NCI-H2029 (cell line): Measurements from ENCODE around the gene SPSB4.
"Not testable (repeated sequence)": the region's sequence is repeated elsewhere in the genome, so short reads cannot be mapped to it uniquely, and the experiment has no call there.

Source experiments
- DNase-seq: peaks from one replicate; lab custom pipeline; 2025; lab: John Stamatoyannopoulos, UW

Gene SPSB4

DNA sequence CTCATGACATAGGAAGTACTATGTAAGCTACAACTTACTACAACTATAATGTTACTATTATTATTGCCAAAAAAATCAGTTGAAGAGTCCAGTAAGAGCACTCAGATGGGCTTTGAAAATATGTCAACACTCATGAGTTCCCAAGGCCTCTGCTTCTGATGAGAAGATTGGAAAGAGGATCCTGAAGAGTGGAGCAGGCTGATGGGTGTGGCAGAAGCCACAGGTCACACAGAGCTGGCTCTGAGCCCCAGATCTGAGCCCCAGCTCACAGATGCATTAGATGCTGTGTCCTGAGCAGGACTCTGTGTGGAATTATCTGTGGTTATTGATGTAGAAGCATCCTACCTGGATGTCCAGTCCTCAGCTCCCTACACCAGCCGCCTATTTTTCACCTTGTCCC lies 65.6 kb downstream of the SPSB4 start:
- DNase-seq, result no peak

DNA sequence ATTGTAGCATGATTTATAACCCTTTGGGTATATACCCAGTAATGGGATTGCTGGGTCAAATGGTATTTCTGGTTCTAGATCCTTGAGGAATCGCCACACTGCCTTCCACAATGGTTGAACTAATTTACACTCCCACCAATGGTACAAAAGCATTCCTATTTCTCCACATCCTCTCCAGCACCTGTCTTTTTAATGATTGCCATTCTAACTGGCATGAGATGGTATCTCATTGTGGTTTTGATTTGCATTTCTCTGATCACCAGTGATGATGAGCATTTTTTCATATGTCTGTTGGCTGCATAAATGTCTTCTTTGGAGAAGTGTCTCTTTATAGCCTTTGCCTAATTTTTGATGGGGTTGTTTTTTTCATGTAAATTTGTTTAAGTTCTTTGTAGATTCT lies 66.8 kb downstream of the SPSB4 start:
- not testable (repeated sequence) for DNase-seq

DNA sequence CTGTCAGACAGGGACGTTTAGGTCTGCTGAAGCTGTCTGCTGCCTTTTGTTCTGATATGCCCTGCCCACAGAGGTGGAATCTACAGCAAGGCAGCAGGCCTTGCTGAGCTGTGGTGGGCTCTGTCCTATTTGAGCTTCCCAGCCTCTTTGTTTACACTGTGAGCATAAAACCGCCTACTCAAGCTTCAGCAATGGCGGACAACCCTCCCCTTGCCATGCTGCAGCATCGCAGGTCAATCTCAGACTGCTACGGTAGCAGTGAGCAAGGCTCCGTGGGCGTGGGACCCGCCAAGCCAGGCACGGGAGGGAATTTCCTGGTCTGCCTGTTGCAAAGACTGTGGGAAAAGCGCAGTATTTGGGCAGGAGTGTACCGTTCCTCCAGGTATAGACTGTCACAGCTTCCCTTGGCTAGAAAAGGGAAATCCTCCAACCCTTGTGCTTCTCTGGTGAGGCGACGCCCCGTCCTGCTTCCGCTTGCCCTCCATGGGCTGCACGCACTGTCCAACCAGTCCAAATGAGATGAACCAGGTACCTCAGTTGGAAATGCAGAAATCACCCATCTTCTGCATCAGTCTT lies 71.4 kb downstream of the SPSB4 start:
- DNase-seq, result no peak

DNA sequence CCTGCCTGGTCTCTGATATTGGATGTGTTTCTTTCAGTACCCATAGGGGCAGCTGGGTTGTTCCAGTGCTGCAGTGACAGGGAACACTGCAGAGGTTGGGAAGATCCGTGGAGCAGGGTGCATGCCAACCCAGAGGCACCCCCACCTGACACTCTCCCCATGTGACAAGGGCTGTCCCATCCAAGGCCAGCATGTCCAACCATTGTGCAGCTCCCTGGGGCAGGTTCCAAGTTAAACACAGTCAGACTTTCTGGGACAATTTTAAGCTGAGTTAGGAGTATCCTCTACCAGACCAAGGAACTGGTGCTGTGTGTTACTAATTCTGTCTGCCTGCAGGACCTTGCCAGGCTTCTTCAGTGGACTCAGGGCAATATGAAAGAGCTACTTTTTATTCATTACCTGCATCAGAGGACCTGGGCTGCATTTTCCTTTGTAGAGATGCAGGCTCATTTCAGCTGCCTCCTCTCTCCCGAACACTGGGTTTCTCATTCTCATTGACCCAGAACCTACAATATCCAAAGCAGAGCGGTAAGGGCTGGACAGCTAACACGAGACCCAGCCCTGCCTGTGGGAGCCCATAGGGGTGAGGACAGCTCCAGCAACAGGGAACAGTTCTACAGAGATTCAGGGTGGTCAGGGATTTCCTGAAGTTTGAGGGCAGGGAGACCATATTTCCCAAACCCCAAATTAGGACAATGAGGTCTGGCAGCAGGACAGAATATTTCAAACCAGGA lies 72.7 kb downstream of the SPSB4 start:
- no peak for DNase-seq

- no peak for DNase-seq
These were observed 73.6 kb downstream of the SPSB4 start for GRCh38 chr3:141124715-141125114.

- DNase-seq, result no peak
These were observed 74.2 kb downstream of the SPSB4 start for GRCh38 chr3:141125351-141125750.

GRCh38 chr3:141126661-141127343 lies 75.7 kb downstream of the SPSB4 start:
- DNase-seq, result no peak

GRCh38 chr3:141127344-141128125 lies 76.4 kb downstream of the SPSB4 start:
- no peak for DNase-seq

DNA sequence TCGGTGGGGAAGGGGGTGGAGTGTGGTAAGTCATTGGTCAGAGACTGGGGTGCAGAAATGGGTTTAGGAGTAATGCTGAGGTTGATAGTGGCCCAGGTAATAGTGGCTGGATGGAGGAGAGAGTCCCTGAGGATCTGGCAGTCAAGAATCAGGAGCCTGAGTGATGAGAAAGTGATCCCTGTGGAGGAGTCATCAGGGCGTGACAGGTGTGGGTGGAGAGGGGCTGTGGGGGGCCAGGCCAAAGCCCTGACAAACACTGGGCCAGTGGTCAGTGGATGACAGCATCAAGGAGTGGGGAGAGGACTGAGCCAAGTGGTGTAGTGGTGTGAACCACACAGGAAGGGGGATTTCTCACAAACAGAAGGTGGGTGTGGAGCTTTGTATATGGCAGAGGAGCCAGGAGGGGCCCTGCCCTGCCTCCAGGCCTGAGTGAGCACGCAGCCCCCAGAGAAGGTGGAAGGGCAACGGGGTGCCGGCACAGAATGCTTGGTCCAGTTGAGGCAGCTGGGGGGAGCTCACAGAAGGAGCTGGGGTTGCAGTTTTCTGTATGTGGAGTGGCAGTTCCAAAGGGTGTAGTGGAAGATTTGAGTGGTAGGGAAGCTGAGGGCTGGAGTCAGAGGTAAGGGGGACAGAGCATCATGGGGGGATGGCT lies 77.1 kb downstream of the SPSB4 start:
- DNase-seq, result no peak

DNA sequence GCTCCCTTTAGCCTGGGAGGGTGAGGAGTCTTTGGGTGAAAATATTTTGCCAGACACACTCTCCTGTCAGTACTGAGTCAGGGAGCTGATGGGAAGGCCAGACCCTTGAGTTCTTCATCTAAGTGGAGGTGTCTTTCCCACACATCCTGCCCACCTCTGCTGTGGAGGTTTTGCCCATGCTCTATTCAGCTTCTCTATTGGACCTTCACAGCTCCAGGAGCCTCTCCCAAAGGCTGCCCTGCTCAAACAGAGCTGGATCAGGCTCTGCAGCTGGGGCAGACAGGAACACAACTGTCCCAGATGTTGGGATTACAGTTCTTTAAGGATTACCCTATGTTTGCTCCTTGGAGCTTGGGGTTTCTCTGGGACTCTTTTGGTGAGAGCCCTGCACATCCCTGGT lies 77.9 kb downstream of the SPSB4 start:
- no peak for DNase-seq

DNA sequence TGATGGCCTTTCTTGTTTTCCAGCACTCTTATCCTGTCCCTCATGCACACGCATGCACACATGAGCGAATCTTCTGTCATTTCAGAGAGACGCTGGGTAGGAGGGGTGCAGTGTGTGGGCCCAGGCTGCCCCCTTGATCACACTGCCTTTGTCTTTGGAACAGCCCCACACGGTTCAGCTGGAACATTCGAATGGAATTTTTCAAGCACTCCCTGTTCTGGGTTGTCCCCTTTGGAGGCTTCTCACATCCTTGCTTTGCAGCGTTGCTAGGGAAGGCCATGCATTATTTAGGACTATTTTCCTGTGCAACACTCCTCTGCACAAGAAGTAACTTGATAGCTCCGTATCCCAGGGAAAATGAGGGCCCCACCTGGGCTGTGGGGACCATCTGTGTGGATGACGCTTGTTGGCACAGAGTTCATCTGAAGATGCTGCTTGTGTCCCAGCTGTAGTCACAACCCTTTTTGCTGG lies 78.4 kb downstream of the SPSB4 start:
- DNase-seq, result peak; percentile 24

DNA sequence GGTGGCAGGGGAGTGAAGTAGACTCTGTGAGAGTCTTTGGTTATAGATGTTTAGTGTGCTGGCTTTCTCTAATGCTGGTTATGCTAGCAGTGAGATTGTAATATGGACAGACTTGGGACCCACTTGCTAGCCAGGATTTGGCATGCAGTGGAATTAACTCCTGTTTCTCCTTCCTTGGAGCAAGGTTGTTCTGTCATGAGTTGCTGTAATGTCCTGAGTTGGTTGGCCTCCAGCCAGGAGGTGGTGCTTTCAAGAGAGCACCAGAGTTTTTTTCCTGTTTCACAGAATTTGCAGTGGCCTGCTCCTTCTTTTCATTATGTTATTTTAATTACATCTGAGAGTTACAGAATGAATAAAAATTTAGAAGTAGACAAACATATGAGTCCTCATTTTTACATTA lies 92.4 kb downstream of the SPSB4 start:
- DNase-seq, result no peak

GRCh38 chr3:141146979-141147470 lies 95.9 kb downstream of the SPSB4 start:
- no peak for DNase-seq

- DNase-seq, result peak; percentile 80
These were observed 96.5 kb downstream of the SPSB4 start for GRCh38 chr3:141147657-141148056.

- DNase-seq, result no peak
These were observed 97.0 kb downstream of the SPSB4 start for GRCh38 chr3:141148169-141148568.

- no peak for DNase-seq
These were observed 97.6 kb downstream of the SPSB4 start for GRCh38 chr3:141148770-141149169.

GRCh38 chr3:141150081-141150830 lies 99.1 kb downstream of the SPSB4 start:
- no peak for DNase-seq

DNA sequence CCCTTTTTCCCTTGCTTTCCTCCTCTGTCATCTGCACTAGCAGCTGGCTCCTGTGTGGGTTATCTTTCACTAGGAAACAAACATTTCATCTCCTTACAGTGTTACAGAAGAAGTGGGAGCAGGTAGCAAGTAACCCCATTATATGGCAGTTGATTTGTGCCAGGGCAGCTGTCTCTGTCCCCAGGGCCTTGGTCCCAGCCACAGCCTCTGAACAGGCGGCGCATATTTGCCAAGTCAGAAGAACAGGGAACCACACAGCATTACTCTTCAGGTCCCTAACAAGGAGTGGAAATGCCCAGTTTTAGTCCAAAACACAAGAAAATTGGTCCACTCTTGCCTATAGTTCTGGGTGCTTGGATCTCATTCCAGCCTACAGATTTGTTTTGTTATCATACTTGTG lies 99.8 kb downstream of the SPSB4 start:
- no peak for DNase-seq

DNA sequence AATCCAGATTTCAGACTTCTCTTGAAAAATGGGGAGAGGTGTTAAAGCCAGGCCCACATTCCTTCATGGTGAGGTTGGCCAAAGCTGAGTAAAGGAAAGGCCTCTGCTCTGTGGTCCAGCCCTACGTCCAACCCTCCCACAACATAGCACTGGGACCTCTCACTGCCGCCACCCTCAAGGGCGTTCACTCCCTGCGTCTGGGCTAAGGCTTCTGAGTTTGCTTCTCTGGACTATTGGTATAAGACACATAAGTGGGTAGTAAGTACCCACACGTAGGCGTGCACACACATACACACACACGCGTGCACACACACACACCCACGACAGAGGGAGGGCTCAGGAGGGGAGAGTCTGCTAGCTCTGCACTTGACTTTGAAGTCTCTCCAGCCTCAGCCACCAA lies 100.3 kb downstream of the SPSB4 start:
- no peak for DNase-seq

DNA sequence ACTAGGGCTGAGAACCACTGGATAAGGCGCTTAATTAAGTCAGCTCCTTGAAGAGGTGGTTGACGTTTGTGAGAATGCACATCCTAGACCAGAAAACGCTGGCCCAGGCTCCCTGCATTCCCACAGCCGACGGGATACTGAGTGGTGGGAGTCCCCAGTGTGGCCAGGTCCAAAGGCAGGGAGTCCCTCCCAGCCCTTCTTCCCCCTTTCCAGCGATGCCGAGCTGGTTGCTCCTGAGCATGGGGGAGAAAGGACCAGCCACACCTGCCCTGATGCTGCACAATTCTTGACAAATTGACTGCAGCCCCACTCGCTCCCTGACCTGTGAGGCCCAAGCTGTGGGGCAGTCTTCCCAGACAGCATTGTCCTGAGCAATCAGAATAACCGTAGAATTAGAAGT lies 101.0 kb downstream of the SPSB4 start:
- DNase-seq, result no peak
